ENCODE data around the gene NUDT17. TPM values are rescaled to one million over a fixed set of nuclear protein-coding genes. Genes with fewer than 3 reads are reported as not detected.

NUDT17 gene
- total and polyA plus RNA-seq, 9 of the 15 experiments (the other 6 are each of a cell fraction or from before 2014, with no cell fraction given): 2.1 to 10.0 (median 6.1) TPM

GRCh38 chr1:145886816-145887215, 41.4 kb downstream of the NUDT17 start:
- no TSS peak for BruUV-seq (replicated peaks)
- WGBS (ENCODE audit: insufficient coverage, low coverage, missing lambda C conversion rate): 73% methylated on average over 7 of the region's 8 CpGs
- POLR2A ChIA-PET: interaction anchor here (1.1 kb wide), 1 partner anchor 11 kb away, joined by 4 read pairs; no protein-coding TSS in a partner anchor

GRCh38 chr1:145887631-145888030, 42.2 kb downstream of the NUDT17 start:
- intact Hi-C loops (cut with micrococcal nuclease): no loop called here
- TF ChIP-seq NCOA6 (IDR thresholded peaks at IDR 0.05) (no peak), ZC3H4 (CRISPR knock-in tag; IDR thresholded peaks at IDR 0.05; ENCODE audit: borderline replicate concordance) (no peak), HDAC8 (tag; IDR thresholded peaks at IDR 0.05) (no peak), MEF2A (IDR thresholded peaks at IDR 0.05; ENCODE audit: control insufficient read depth, low read depth, low read length) (no peak), ZNF212 (CRISPR knock-in tag; IDR thresholded peaks at IDR 0.05) (no peak), TCFL5 (CRISPR knock-in tag; conservative IDR thresholded peaks at IDR 0.05) (no peak), MEF2D (tag; conservative IDR thresholded peaks at IDR 0.05; ENCODE audit: low read depth) (no peak), GTF3C2 (IDR thresholded peaks at IDR 0.05; ENCODE audit: borderline replicate concordance, extremely low read depth, insufficient read length) (no peak)
- TF ChIP-seq, protein P1, sequence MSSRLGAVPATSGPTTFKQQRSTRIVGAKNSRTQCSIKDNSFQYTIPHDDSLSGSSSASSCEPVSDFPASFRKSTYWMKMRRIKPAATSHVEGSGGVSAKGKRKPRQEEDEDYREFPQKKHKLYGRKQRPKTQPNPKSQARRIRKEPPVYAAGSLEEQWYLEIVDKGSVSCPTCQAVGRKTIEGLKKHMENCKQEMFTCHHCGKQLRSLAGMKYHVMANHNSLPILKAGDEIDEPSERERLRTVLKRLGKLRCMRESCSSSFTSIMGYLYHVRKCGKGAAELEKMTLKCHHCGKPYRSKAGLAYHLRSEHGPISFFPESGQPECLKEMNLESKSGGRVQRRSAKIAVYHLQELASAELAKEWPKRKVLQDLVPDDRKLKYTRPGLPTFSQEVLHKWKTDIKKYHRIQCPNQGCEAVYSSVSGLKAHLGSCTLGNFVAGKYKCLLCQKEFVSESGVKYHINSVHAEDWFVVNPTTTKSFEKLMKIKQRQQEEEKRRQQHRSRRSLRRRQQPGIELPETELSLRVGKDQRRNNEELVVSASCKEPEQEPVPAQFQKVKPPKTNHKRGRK (tag; IDR thresholded peaks at IDR 0.05): no peak

More at GRCh38 chr1:145886816-145887215, 41.4 kb downstream of the NUDT17 start:
- Histone ChIP-seq H3K27ac (ENCODE audit: extremely low read depth, low read depth, low read length) (no peak overlapping the region), H3K79me2 (ENCODE audit: control insufficient read depth, insufficient read depth, low read length) (no peaks in the 10 kb centered on the region), H3K27me3 (ENCODE audit: control insufficient read depth in 2 of 2, insufficient read depth in 2 of 2, low read length in 2 of 2) (peaks cover 7 to 10% of the 10 kb centered on the region in 2 experiments; a peak in 4 of 5 replicates), H3K4me3 (no peak overlapping the region), H4K20me1 (replicated peaks; ENCODE audit: control insufficient read depth, insufficient read depth, low read length) (no peaks in the 10 kb centered on the region), H2AFZ (ENCODE audit: low read depth, low read length) (peak overlapping the region; percentile 30; the same call in 1 of the 2 replicates), H3K4me1 (replicated peaks in 1 of 2; ENCODE audit: control insufficient read depth in 2 of 2, insufficient read depth in 2 of 2, low read length in 2 of 2) (peaks cover 13 to 17% of the 10 kb centered on the region in 2 experiments), H3K9ac (ENCODE audit: insufficient read depth in 1 of 2, low read depth in 2 of 2, low read length in 2 of 2) (no peak overlapping the region), H3K9me1 (ENCODE audit: control insufficient read depth, insufficient read depth, low read length) (no peaks in the 10 kb centered on the region), H3K9me3 (replicated peaks; ENCODE audit: control insufficient read depth, insufficient read depth, low read depth, low read length) (no peaks in the 10 kb centered on the region), H3K4me2 (ENCODE audit: insufficient read depth, low read length) (no peak overlapping the region), H3K36me3 (ENCODE audit: control insufficient read depth, insufficient read depth, low read length) (no peaks in the 10 kb centered on the region)
- ATAC-seq (no peak), DNase-seq (ENCODE audit: extremely low read depth in 1 of 4, low spot score in 3 of 4) (no peak), FAIRE-seq (no peak)
- in situ Hi-C loops (cut with MboI): no loop called here
- intact Hi-C loops (cut with micrococcal nuclease): no loop called here
- CTCF ChIA-PET (ENCODE audit: low intra/inter-chr PET ratio): no interaction called here
- TF ChIP-seq FOXK2 (conservative IDR thresholded peaks at IDR 0.05 in 1 of 2, IDR thresholded peaks at IDR 0.05 in 1 of 2; ENCODE audit: low read depth in 2 of 2) (no peak), EGR1 (conservative IDR thresholded peaks at IDR 0.05) (peak; percentile 17; the same call in 1 of the 2 replicates), ESRRA (IDR thresholded peaks at IDR 0.05; ENCODE audit: borderline replicate concordance, low read depth) (no peak)

More at GRCh38 chr1:145887631-145888030, 42.2 kb downstream of the NUDT17 start:
- Histone ChIP-seq H3K9me3 (replicated peaks; ENCODE audit: control insufficient read depth, insufficient read depth, low read depth, low read length) (no peaks in the 10 kb centered on the region), H3K27me3 (ENCODE audit: control insufficient read depth in 2 of 2, insufficient read depth in 2 of 2, low read length in 2 of 2) (peaks cover 7 to 10% of the 10 kb centered on the region in 2 experiments; a peak in 4 of 5 replicates), H3K9me1 (ENCODE audit: control insufficient read depth, insufficient read depth, low read length) (no peaks in the 10 kb centered on the region), H3K4me1 (replicated peaks in 1 of 2; ENCODE audit: control insufficient read depth in 2 of 2, insufficient read depth in 2 of 2, low read length in 2 of 2) (peaks cover 21 to 25% of the 10 kb centered on the region in 2 experiments), H3K79me2 (ENCODE audit: control insufficient read depth, insufficient read depth, low read length) (no peaks in the 10 kb centered on the region), H3K36me3 (ENCODE audit: control insufficient read depth, insufficient read depth, low read length) (no peaks in the 10 kb centered on the region), H3K4me2 (ENCODE audit: insufficient read depth, low read length) (no peak overlapping the region), H2AFZ (ENCODE audit: low read depth, low read length) (no peak overlapping the region), H3K9ac (ENCODE audit: insufficient read depth in 1 of 2, low read depth in 2 of 2, low read length in 2 of 2) (no peak overlapping the region), H4K20me1 (replicated peaks; ENCODE audit: control insufficient read depth, insufficient read depth, low read length) (no peaks in the 10 kb centered on the region), H3K27ac (ENCODE audit: extremely low read depth, low read depth, low read length) (no peak overlapping the region), H3K4me3 (no peak overlapping the region)
- CTCF ChIA-PET (ENCODE audit: low intra/inter-chr PET ratio): no interaction called here
- FAIRE-seq (no peak), ATAC-seq (no peak), DNase-seq (ENCODE audit: extremely low read depth in 1 of 4, low spot score in 3 of 4) (no peak)
- 54% methylated on average over 5 of the region's 5 CpGs for WGBS (ENCODE audit: insufficient coverage, low coverage, missing lambda C conversion rate)
- POLR2A ChIA-PET: interaction anchor here (1.1 kb wide), 1 partner anchor 10 kb away, joined by 4 read pairs; no protein-coding TSS in a partner anchor
- BruUV-seq (replicated peaks): no TSS peak
- in situ Hi-C loops (cut with MboI): no loop called here
